ENCODE measurements around the gene RBM18.

RBM18 gene

GRCh38 chr9:122206118-122207046 lies 58.3 kb downstream of the RBM18 start:
- no peak for DNase-seq

GRCh38 chr9:122205176-122205575 lies 59.5 kb downstream of the RBM18 start:
- no peak for DNase-seq

DNA sequence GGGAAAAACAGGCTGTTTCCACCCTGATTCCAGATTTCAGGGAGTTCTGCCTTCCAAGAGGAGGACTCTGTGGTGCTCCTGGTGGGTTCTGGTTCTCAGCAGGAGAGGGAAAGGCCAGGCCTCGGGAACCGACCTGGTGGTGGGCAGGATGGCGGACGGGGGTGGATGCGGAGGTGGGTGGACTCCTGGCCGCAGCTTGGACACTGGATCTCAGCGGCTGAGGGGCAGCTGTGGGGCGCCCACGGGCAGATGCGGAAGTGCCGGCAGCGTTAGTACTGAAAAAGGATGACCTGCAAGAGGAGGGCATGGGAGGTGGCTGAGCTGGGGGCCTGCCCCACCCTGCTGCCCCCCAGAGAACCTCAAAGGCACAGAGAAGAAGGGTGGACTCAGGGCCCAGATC lies 60.1 kb downstream of the RBM18 start:
- no peak for DNase-seq

DNA sequence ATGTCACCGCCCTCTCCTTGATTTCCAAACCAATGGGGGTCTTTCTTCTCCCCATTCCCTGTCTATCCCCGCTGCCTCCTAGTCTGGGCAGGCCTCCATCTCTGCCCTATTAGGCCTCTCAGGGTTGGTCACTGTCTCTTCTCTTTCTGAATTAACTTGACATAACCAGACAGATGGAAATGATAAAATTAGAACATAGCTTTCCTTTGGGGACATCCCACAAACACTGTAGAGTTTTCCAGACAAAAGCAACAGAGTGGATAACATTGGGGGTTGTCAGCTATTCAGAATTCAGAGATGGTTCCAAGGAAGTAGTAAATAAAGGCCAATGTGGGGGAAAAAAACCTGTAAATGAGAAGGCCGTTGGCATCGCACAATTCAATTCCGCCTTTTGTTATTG lies 60.6 kb downstream of the RBM18 start:
- DNase-seq, result no peak

DNA sequence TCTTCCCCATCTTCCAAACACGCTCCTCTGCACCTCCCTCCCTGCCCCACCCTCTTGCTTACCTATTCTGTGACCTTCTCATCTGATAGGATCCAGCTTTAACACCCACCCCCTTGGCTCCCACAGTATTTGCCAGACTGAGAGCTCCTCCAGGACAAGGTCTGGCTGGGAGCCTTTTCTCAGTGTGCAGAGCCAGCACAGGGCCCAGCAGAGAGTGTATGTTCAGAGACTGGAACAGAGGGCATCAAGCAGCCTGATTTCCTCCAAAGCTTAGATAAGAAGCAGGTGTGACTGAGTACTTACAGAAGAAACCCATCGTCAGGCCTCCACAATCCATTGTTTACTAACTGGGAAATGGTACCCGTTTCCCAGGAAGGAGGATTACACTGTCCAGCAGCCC lies 62.5 kb downstream of the RBM18 start:
- no peak for DNase-seq

DNA sequence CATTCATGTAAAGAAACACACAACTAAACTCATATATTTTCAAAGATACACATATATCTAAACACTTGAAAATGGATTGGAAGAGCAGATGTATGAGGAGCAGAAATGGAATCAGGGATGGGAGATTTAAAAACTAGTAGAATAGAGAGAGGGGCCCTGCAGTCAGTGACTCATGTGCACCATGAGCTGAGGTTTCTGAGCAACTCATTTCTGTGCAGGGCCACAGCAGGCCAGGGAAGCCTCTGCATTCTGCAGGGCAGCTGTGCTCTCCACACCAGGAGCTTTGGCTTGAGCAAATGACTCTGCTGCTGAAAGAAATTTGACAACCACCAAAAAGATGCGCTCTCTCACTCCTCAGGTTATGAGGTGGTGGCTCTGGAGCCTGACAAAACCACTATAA lies 63.0 kb downstream of the RBM18 start:
- no peak for DNase-seq

- no peak for DNase-seq
These were observed 63.6 kb downstream of the RBM18 start for GRCh38 chr9:122200960-122201595.

- no peak for DNase-seq
These were observed 66.8 kb downstream of the RBM18 start for GRCh38 chr9:122197882-122198281.

DNA sequence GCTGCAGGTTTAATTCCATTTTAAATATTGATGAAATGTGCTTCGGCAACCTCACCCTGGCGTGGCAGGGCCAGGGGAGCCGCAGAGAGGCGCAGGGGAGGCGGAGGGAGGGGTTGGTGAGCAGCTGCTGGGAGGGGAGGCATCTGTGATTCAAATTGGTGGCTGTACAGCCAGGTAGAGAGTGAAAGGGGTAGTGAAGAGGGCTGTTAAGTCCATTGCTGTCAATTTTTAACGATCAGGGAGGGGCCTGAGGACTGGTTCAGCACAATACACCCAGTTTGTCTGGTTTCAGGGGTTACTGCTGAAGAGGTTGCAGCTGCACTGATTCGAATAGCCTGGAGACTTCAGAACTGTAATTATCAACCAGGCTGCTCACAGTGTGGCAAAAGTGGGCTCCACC lies 67.2 kb downstream of the RBM18 start:
- no peak for DNase-seq

DNA sequence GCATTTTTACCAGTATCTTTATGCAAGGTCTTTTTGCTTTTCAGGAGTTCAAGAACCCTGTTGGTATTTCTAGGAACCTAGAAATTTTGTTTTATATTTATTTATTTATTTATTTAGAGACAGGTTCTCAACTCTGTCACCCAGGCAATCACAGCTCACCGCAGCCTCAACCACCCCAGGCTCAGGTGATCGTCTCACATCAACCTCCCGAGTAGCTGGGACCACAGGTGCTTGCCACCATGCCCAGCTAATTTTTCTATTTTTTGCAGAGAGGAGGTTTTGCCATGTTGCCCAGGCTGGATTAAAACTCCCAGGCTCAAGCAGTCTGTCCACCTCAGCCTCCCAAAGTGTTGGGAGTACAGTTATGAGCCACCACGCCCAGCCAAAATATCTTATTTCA lies 68.8 kb downstream of the RBM18 start:
- DNase-seq, result no peak

DNA sequence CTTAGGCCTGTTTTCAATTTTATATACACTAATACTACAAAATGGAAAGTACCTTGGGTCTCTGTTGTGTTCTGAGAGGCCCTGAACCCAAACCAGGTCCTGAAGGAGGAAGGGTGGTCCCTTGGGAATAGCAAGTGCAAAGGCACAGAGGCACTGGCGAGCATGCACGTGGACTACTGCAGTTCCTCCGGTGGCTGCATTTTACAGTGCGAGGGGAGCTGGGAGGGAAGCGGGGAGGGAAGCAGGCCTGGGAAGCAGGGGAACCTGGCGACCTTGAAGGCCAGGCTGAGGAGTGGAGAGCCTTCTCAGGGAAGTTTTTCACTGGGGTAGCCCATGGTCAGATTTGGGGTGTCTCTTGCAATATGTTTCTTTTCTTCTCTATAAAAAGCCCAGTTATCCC lies 71.0 kb downstream of the RBM18 start:
- DNase-seq, result no peak

DNA sequence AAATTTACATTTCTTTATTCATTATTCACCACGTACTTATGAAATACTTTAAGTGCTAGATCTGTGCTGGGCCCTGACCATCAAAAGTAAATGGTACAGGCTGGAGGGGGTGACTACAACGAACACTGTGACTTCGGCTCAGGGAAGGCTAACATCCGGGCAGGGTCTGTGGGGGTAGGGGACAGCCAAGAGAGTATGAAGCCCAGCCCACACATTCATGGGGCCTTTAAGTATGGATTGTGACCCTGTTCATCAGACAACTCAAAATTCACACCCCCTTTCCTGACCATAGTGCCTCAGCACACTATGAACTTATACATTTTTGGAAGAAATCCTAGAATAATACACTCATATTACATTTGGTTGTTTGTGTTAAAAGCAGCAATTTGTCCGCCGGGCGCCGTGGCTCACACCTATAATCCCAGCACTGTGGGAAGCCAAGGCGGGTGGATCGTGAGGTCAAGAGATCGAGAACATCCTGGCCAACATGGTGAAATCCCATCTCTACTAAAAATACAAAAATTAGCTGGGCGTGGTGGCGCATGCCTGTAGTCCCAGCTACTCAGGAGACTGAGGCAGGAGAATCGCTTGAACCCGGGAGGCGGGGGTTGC lies 71.6 kb downstream of the RBM18 start:
- no peak for DNase-seq

- no peak for DNase-seq
These were observed 72.3 kb downstream of the RBM18 start for GRCh38 chr9:122192261-122192875.

DNA sequence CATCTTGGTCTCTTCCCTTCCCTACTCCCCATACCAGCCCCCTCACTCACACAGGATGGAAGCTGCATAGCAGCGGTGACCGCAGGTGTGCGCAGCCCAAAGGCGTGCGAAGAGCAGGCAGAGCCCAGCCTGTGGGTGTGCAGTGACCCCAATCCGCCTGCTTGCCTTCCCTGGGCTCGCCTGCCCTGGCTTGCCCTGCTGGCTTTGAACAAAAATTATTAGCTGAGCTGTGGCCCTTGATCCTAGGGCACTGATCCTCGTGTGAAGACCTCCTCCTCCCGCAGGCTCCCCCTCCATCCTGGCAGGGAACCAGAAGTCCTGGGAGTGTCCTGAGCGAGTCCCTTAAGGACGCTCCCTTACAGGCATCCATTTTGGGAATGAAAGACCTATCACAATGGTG lies 73.1 kb downstream of the RBM18 start:
- DNase-seq, result no peak

GRCh38 chr9:122190597-122191381 lies 73.9 kb downstream of the RBM18 start:
- peak in 14 of 58 donors; percentile 5 to 70 (median 15) for DNase-seq

- DNase-seq, result no peak
These were observed 76.3 kb downstream of the RBM18 start for GRCh38 chr9:122188369-122188768.
